ENCODE data around the gene PAX7.
"Not testable (repeated sequence)": the region's sequence is repeated elsewhere in the genome, so short reads cannot be mapped to it uniquely, and the experiment has no call there.

Gene PAX7

DNA sequence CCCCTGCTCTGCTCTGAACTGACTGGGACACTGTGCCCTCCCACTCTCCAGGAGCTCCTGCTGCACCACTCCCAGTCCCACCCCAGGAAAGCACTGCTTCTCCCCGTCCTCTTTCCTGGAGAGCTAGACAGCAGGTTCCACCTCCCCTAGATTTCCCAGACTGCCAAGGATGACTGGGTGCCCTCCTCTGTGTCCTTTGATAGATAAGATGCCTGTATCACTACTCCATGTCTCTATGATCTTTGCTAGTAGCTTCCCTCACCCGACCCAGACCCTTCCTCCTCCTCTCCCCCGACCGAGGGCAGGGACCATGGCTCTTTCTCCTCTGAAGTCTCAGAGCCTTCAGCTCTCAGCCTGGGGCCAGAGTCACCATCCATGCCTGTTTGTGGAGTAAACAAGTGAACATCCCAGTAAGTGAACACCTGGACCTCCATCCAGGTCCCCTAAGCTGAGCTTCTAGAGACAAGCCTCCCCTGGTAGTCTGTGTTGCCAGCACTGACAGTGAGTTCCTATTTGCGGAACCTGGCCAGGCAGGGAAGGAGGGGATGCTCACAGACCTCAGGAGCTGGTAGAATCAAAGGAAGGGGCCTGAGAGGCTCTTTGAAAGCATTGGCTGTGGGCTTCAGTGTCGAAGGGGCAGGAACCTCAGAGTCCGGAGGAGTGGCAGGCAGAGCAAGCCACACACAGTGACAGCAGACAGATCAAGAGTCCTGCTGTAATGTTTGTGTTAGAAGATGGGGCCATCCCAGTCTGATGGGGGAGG lies 104.0 kb downstream of the PAX7 start:
- DNase-seq = no peak

DNA sequence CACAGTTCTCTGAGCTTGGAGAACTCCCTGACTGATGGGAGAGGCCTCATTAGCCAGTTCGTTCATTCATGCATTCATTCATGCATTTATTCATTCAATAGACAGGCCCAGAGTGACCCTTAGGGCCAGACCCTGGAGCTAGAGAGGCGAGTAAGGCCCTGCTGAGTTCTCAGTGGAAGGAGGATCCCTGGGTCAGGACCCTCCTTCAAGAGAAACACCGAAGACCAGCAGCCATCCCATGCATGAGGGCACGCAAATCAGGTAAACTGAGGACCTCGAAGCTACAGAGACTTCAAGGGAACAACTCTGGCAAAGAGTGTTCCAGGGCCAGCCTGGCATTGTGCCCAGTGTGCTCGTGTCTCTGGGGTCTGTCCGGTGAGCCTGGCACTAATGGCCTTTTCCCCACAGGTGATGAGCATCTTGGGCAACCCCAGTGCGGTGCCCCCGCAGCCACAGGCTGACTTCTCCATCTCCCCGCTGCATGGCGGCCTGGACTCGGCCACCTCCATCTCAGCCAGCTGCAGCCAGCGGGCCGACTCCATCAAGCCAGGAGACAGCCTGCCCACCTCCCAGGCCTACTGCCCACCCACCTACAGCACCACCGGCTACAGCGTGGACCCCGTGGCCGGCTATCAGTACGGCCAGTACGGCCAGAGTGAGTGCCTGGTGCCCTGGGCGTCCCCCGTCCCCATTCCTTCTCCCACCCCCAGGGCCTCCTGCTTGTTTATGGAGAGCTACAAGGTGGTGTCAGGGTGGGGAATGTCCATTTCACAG lies 104.8 kb downstream of the PAX7 start:
- DNase-seq = no peak

DNA sequence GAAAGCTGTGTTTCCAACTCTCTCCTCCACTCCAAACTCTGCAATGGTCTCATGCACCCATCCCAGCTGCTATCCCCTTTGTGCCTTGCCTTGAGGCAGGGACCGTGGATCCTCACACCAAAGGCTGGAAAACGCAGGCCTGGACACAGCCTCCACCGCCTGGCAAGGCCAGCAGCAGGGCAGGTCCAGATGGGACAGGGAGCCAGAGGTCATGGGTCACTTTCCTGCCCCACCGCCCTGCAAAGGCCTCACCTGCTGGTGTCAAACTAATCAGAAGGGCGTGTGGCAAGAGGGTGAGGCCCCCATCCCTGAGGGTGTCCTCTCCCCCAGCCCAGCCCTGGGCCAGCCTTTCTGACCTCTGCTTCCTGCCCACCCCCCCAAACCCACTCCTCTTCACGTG lies 106.3 kb downstream of the PAX7 start:
- no peak for DNase-seq

DNA sequence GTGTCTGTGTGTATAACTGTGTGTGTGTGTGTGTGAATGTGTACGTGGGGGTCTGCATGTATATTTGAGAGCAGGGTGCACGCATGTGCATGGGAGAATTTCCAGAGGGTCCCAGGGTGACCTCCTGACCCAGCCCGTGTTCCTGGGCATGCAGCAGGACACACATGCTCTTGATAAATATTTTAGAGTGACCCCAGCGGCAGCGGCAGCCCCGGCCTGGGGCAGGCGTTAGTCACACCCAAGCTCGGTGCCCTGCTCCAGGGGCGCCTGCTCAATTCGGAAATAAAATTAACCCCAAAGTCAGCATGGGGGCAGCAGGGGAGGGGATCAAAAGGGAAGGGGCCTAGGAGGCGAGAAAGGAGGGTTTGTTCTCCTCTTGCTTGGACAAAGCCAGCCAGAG lies 107.5 kb downstream of the PAX7 start:
- DNase-seq = no peak

DNA sequence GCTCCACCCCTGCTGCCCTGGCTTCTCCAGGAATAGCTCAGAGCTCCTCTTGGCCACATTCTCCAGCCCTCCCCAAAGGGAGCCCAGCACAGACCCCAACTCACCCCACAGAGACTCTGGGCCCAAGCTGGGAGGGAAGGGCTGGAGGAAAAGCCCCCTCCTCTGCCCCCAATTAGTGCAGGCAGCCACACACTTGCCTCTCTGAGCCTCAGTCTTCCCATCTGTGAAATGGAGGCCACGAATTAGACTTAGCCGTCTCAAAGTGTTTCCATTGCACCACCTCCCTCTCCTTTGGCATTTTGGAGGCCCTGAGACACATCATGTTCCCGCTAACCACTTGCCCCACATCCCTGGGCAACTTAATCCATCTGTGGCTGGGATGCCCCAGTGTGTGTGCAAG lies 108.0 kb downstream of the PAX7 start:
- DNase-seq = no peak

DNA sequence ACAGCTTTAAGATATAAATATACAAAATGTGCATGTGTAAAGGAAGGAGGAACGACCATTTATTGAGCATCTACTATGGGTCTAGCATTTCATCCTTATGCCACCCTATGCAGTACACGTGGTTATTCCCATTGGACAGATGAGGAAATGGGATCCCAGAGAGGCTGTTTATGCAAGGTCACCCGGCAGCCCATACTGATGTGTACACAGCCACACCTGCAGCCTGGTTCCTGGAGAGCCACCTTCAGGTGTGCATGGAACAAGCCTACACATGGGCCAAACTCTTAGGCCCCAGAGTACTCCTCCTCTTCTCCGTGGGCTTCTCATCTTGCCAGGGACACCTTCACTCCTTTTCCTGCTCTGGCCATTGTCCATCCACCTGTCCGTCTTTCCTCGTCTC lies 108.8 kb downstream of the PAX7 start:
- DNase-seq = no peak

DNA sequence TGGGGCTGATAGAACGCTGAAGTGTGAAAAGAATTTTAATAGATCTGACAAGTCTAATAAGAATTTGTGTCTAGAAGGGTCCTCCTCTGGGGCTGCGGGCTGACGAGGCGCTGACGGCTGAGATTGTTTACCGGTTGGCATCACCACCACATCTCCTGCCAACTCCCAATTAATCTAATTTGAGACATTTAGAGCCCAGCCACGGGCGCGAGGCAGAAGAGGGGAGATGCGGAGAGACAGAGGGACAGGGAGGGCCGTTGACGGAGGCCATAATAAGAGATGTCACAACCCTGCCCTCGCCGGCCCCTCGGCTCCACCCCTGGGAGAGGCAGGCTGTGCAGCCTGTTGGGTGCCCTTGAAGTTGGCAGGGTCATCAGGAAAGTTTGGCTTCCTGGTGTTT lies 109.3 kb downstream of the PAX7 start:
- DNase-seq = no peak

DNA sequence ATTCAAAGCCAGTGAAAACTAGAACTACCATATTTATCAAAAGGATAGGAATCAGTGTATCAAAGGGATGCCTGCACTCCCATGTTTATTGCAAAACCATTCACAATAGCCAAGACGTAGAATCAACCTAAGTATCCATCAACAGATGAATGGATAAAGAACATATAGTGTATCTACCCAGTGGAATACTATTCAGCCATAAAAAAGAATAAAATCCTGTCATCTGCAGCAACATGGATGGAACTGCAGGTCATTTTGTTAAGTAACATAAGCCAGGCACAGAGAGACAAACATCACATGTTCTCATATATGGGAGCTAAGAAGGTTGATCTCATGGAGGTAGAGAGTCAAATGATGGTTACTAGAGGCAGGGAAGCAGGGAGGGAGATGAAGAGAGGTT lies 110.0 kb downstream of the PAX7 start:
- no peak for DNase-seq

DNA sequence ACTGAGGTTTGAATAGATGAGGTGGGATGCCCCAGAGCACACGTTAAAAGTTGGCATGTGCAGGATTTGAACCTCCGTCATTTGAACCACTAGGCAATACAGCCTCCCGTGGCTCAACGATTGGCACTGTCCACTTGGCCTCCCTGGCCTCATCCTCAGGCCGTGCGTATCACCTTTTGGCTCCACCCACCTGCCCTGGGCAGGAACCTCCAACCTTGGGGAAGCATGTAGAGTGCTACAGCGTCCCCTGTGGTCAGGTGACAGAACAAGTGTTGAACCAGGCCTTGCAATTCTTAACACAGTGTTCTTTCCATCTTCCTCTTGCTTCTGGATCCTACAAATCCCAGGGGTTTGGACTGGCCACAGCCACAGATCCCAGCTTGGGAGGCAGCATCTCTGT lies 112.6 kb downstream of the PAX7 start:
- DNase-seq = no peak

DNA sequence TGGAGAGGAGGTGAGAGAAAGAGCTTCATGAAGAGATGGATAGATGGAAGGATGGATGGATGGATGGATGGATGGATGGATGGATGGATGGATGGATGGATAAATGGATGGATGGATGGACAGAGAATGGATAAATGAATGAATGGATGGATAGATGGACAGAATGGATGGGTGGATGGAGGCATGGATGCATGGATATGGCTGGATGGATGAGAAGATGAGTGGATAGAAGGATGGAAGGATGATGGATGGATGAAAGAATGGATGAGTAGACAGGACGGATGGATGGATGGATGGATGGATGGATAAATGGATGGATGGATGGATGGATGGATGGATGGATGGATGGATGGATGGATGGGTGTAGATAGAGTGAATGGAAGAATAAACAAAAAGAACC lies 113.7 kb downstream of the PAX7 start:
- not testable (repeated sequence) for DNase-seq

DNA sequence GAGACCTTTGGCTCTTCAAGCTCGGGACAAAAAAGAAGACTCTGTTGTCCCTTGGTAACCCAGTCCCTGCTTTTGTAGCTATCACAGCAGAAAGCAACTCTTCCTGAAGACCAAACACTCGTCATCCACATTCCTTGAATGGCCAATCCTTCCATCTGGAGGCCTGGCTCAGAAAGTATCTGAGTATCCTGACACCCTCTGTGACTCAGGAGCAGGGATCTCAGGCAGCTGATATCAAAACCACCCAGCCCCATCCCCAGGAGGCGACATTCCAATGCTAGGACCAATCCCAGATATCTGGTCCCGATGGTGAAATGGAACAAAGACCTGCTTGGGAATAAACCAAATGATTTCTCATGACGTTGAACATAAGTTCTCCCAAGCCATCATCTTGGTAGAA lies 116.3 kb downstream of the PAX7 start:
- DNase-seq = no peak

DNA sequence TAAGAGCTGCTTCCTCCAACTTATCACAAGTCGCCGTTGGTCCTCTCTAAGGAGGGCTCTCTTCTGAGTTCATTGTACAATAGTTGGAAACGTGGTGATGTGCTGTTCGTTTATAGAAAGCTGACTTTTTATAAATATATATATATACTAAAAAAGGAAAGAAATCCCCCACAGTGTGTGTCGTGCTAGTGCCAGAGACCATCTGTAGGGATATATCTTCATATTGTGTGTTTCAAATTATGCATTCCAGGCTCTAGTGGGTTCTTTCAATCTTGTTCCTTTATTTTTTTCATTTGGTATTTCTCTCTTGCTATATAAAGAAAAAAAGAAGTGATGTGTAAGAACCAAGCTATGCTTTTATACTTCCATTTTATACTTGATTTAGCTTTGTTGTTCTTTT lies 117.0 kb downstream of the PAX7 start:
- no peak for DNase-seq

DNA sequence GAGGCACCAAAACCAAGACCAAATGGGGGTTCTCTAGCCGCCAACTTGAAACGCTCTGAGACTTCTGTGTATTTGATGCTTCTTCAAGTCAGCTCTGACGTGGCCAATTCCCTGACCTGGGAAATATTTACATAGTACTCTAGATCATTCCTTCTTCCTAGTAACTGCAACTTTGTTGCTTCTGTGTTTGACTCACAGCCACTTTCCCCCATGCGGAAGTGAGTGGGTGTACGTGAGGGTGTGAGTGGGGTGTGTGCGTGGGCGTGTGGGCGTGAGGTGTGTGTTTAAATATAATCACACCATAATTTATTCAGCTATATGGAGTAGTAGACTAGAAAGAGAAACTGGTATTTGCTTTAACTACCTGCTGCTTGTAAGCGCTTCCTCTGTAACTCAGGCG lies 117.8 kb downstream of the PAX7 start:
- DNase-seq = no peak

DNA sequence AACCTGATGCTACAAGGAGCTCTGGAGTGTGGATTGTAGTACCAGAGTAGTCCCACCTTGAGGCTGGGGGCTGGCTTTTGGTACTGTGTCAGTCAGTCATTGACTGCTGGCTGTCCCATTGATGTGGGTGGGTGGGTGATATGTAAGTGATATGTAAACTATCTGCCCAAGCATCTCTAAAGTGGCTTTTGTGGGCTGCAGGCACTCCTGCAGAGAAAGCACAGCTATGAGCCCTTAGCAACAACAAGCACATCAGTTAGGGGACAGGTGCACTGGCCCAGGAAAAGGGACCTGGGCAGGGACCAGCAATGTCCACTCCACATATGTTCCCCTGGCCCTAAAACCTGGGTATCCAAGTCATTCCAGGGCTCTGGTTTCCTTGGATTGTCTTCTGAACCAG lies 118.9 kb downstream of the PAX7 start:
- DNase-seq = no peak

DNA sequence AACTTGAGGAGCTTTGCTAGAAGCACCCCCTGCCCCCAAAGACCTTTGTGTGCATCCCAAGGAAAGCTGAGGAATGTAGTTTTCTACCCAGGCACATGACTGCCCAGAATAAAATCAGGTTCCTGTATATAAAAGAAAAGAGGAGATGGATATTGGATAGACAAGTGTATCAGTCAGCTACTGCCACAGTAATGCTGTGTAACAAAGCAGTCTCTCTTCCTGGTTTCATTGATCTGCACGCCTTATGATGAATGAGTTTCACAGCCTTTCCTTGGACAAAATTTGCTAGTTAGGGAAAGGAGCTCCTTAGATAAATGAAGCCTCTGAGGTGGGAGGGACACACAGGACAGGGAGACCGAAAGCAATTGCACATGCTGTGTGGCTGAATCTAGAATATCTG lies 120.0 kb downstream of the PAX7 start:
- no peak for DNase-seq

DNA sequence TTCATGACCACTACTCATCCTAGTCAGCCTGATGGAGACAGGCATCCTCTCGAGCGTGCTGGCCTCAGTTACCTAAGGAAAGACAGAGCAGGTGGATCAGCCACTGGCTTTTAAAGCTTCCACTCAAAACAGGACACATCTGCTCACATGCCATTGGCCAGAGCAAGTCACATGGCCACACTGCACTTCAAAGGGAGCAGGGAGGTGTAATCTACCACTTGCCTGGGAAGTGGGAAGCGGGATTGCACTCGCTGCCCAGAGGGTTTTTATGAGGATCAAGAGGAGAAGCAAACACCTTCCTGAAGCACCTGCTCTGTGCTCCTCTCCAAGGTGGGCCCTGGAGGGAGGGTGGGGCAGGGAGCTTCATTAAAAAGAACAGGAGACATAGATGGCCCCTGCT lies 120.8 kb downstream of the PAX7 start:
- DNase-seq = no peak

DNA sequence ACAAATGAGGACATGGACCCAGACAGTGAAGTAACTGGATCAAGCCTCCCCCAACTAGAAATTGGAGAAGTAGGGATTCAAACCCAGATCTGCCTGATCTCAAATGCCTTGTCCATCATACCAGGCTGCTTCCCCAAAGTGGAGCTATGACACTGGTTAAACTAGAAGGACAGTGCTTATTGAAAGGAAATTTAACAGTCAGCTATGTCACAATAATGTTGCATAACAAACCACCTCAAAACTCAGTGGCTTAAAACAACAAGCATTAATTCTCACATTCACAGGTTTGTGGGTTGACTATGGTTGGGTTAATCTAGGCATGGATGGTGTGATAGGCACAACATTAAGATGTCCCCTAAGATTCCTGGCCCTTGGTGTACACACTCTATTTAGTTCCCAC lies 121.8 kb downstream of the PAX7 start:
- no peak for DNase-seq

DNA sequence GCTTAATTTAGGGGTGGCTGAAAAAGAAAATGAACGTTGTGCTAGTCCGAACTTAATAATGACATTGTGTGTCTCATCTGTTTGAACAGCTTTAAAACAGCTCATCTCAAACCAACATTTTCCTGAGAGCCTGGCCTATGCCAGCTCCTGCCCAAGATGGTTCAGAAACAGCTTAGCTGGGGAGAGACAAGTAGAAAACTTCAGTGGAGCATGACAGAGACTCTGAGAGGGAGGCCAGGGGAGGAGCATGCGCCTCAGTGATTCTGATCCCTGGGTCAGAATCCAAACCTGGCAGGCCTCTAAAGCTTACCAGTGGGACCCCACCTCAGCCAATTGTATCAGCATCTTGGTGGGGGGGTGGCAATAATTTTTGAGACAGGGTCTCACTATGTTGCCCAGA lies 129.5 kb downstream of the PAX7 start:
- no peak for DNase-seq

DNA sequence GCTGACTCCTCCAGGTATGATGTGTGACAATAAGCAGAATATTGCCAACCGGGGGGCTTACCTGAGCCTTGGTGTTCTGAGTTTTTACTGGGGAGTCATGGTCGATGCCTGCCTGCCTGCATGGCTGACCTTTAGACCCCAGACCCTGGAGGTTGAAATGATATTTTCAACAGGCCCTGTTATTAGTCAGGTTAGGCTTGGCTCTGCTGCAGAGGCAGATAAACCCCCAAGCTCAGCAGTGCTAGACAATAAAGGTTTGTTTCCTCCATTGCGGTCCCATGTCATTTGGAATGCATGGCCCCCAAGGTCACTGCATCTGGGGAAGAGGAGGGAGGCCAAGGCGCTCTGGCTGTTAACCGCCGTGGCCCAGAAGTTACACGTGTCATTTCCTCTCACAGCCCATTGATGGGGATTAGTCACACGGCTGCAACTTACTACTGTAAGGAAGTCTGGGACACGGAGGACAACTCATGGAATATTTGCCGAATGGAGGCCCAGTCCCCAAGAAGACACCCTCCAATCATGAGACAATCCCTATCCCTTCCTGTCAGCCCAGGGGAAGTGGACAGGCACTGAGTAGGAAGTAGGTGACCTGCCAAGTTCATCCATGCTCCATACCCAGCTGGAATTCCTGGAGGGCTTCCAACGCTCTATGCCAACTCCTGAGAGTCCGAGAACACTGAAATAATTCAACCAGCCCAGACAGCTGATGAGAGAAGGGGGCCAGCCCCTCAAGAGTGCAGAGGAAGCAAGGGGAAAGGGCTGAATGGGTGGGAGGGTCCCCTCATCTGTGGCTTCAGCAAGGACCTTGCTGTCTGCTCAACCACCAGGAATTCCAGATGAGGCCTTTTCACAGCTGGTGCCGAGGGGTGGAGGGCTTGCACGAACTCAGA lies 131.5 kb downstream of the PAX7 start:
- DNase-seq = no peak

DNA sequence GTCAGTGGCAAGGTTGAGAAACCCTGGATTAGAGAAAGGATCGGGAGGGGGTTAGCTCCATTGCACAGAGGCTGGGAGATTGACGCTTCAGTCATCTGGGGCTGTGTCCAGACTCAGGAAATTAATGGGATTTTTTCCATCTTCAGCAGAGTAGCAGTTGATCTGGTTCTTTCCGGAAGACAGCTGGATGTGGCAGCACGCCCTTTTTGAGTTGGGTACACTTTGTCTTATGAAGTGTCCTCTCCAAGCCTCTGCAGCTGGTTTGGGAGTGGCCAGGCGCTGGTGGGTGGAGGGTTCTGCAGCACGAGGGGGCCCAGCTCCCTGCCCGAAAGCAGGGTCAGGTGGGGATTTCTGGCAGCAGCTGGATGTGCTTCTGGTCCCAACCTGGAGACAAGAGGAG lies 133.7 kb downstream of the PAX7 start:
- no peak for DNase-seq

DNA sequence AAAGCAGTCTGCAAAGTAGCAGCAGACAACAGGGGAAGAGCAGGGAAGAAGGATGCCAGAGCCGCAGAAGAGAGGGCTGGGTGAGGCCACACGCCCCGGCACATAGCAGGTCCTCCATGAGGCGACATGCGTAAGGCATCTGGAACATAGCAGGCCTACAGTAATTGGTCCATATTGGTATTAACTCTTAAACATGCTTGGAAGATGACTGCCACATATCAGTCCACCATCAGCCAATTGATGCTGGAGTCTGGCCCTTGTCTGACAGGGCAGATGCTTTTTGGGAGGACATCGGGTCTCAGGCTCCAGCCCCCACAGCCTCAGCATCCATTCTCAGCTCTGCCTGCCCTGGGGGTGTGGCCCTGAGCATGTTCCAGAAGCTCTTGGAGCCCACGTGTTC lies 135.1 kb downstream of the PAX7 start:
- no peak for DNase-seq

DNA sequence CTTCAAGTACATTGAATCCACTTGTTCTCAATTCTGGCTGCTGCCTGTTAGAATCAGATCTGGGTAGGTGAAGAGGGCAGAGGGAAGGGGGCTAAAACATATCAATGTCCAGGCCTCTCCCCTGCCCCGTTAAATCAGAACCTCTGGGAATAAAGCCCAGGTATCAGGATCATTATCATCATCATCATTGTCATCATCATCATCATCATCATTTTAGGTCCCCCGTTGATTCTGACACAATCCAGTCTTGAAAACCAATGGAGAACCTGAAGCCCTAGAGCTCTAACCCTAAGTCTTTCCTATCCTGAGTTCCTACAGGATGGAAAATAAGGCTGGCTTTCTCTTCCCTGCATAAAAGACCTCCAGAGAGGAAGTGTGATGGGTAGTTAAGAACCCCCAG lies 135.7 kb downstream of the PAX7 start:
- no peak for DNase-seq

DNA sequence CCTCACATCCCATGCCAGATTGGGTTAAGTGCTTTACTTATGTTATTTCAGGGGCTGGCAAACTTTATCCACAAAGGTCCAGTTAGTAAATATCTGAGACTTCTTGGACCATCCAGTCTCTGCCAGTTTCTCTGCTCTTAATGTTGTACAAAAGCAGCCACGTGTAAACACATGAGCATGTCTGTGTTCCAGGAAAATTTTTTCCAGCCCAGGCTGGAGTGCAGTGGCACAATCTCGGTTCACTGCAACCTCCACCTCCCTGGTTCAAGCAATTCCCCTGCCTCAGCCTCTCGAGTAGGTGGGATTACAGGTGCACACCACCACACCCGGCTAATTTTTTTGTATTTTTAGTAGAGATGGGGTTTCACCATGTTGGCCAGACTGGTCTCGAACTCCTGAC lies 136.9 kb downstream of the PAX7 start:
- DNase-seq = not testable (repeated sequence)

DNA sequence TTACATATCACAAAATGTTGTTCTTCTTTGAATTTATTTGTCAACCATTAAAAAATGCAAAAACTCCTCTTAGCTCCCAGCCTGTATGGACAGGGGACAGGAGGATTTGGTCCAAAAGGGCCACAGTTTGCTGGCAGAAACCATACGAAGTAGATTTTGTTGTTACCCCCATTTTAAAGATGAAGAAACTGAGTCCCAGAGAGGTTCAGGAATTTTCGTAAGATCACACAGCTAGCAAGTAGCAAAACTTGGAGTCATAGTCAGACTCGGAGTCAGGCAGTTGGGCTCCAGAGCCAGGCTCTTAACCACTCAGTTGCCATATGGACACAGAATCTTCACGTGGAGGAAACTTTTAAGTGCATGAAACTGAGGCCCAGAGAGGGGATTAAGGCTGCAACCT lies 137.4 kb downstream of the PAX7 start:
- no peak for DNase-seq

Data from NCI-H2171 (cell line).